Neural progenitor cell (in vitro differentiated cells): Measurements from ENCODE around the gene PROZ. TPM values are rescaled to one million over a fixed set of nuclear protein-coding genes. Genes with fewer than 3 reads are reported as not detected.
A peak's percentile ranks its signal among the peaks of the same experiment; 100 is the strongest.

ENCODE experiments used
- DNase-seq: peaks from one replicate; pipeline ENCODE4 v3.0.0-alpha.2; 2016; ENCODE audit warnings: low spot score
- H2AFZ ChIP-seq: fragments of 200-600 bp; sonication (generic); replicated peaks from 2 replicates; pipeline ENCODE4 v1.6.1; 2016; ENCODE audit warnings: antibody characterized with exemption
- H3F3A ChIP-seq: fragments of 200-600 bp; sonication (generic); 2 replicates; pipeline ENCODE4 v1.6.1; 2016; ENCODE audit warnings: antibody characterized with exemption, low read depth
- H3K27ac ChIP-seq: fragments of 200-600 bp; sonication (generic); 2 replicates; pipeline ENCODE4 v1.5.1; 2016; ENCODE audit warnings: mild to moderate bottlenecking
- H3K27me3 ChIP-seq: fragments of 200-600 bp; sonication (generic); 2 replicates; pipeline ENCODE4 v1.6.1; 2016; ENCODE audit warnings: mild to moderate bottlenecking, moderate library complexity
- H3K36me3 ChIP-seq: fragments of 200-600 bp; sonication (generic); 2 replicates; pipeline ENCODE4 v1.5.1; 2016
- H3K4me1 ChIP-seq: fragments of 200-600 bp; sonication (generic); 2 replicates; pipeline ENCODE4 v1.6.1; 2016; ENCODE audit warnings: mixed run types
- H3K4me2 ChIP-seq: fragments of 200-600 bp; sonication (generic); 2 replicates; pipeline ENCODE4 v1.6.1; 2016
- H3K4me3 ChIP-seq: fragments of 200-600 bp; sonication (generic); 2 replicates; pipeline ENCODE4 v1.5.1; 2016
- H3K79me2 ChIP-seq: fragments of 200-600 bp; sonication (generic); 2 replicates; pipeline ENCODE4 v1.6.1; 2016; ENCODE audit warnings: low read depth
- H3K9ac ChIP-seq: fragments of 200-600 bp; sonication (generic); 2 replicates; pipeline ENCODE4 v1.6.1; 2016
- H3K9me3 ChIP-seq: fragments of 200-600 bp; sonication (generic); 2 replicates; pipeline ENCODE4 v1.5.1; 2016; ENCODE audit warnings: low read depth
- H4K20me1 ChIP-seq: fragments of 200-600 bp; sonication (generic); 2 replicates; pipeline ENCODE4 v1.6.1; 2016; ENCODE audit warnings: low read depth
- H3K27ac Mint-ChIP-seq: 3 replicates; pipeline ENCODE4 v1.8.0; 2021; ENCODE audit warnings: mixed read lengths
- H3K27me3 Mint-ChIP-seq: 2 replicates; pipeline ENCODE4 v1.8.0; 2022; ENCODE audit warnings: low read depth, mild to moderate bottlenecking, inconsistent platforms, moderate library complexity, mixed read lengths; ENCODE audit not compliant: insufficient read depth
- H3K36me3 Mint-ChIP-seq: 3 replicates; pipeline ENCODE4 v1.8.0; 2021; ENCODE audit warnings: mixed read lengths
- H3K4me1 Mint-ChIP-seq: 3 replicates; pipeline ENCODE4 v1.8.0; 2021; ENCODE audit warnings: mixed read lengths
- H3K4me3 Mint-ChIP-seq: 3 replicates; pipeline ENCODE4 v1.8.0; 2021; ENCODE audit warnings: mild to moderate bottlenecking, moderate library complexity, mixed read lengths
- H3K9me3 Mint-ChIP-seq: 3 replicates; pipeline ENCODE4 v1.8.0; 2020; ENCODE audit warnings: mixed read lengths
- EZH2 ChIP-seq: fragments of 200-600 bp; sonication (generic); IDR thresholded peaks from 2 replicates; pipeline ENCODE4 v1.6.1; 2017; ENCODE audit warnings: antibody characterized with exemption, mild to moderate bottlenecking, moderate library complexity
- EZH2phosphoT487 ChIP-seq: fragments of 200-600 bp; sonication (generic); IDR thresholded peaks from 2 replicates; pipeline ENCODE4 v1.6.1; 2017; ENCODE audit warnings: antibody characterized with exemption
- total RNA-seq: library from RNA; depleted of rRNA; stranded (reverse); fragments of >200 nt; gene quantifications from 2 replicates; pipeline ENCODE4 v1.2.3, GENCODE V29; 2015; ENCODE audit warnings: low replicate concordance
- TF ChIP-seq, protein P1 (sequence below): fragments of 200-600 bp; sonication (generic); IDR thresholded peaks from 2 replicates; pipeline ENCODE4 v1.5.1; 2017; ENCODE audit warnings: antibody characterized with exemption, mild to moderate bottlenecking

PROZ gene
- total RNA-seq, 1 donor from 2014 or later: not detected

DNA sequence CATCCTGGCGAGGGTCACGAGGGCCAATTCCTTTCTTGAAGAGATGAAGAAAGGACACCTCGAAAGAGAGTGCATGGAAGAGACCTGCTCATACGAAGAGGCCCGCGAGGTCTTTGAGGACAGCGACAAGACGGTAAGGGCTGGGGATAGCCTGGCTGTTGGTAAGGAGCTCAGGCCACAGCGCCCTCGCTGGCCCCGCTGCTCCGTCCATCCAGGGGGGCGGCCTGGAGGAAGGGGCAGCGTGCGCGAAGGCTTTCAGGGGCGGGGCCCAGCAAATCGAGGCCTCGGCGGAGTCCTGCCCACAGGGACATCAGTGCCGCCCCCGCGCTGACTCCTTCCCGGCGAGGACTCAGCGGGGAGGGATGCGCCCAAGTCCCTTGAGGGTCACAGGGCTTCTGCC is 29.0 kb upstream of the PROZ start:
- Mint-ChIP-seq H3K4me3 (no peak overlapping the region), H3K27ac (no peak overlapping the region), H3K36me3 (no peaks in the 10 kb centered on the region), H3K27me3 (peaks cover 10% of the 10 kb centered on the region), H3K4me1 (no peaks in the 10 kb centered on the region), H3K9me3 (no peaks in the 10 kb centered on the region)
- no peak overlapping the region for H3K27ac ChIP-seq
- no peaks in the 10 kb centered on the region for H3K27me3 ChIP-seq
- H3K36me3 ChIP-seq: no peaks in the 10 kb centered on the region
- no peak overlapping the region for H3K4me3 ChIP-seq
- no peak for DNase-seq
- no peak overlapping the region for H3K4me2 ChIP-seq
- no peaks in the 10 kb centered on the region for H3K9me3 ChIP-seq
- no peaks in the 10 kb centered on the region for H3K79me2 ChIP-seq
- no peak overlapping the region for H2AFZ ChIP-seq
- TF ChIP-seq, protein P1, sequence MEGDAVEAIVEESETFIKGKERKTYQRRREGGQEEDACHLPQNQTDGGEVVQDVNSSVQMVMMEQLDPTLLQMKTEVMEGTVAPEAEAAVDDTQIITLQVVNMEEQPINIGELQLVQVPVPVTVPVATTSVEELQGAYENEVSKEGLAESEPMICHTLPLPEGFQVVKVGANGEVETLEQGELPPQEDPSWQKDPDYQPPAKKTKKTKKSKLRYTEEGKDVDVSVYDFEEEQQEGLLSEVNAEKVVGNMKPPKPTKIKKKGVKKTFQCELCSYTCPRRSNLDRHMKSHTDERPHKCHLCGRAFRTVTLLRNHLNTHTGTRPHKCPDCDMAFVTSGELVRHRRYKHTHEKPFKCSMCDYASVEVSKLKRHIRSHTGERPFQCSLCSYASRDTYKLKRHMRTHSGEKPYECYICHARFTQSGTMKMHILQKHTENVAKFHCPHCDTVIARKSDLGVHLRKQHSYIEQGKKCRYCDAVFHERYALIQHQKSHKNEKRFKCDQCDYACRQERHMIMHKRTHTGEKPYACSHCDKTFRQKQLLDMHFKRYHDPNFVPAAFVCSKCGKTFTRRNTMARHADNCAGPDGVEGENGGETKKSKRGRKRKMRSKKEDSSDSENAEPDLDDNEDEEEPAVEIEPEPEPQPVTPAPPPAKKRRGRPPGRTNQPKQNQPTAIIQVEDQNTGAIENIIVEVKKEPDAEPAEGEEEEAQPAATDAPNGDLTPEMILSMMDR: no peak
- TF ChIP-seq EZH2 (no peak), EZH2phosphoT487 (no peak)
- no peaks in the 10 kb centered on the region for H3F3A ChIP-seq
- H3K9ac ChIP-seq: no peak overlapping the region
- H4K20me1 ChIP-seq: no peaks in the 10 kb centered on the region
- H3K4me1 ChIP-seq: peaks cover 5% of the 10 kb centered on the region

DNA sequence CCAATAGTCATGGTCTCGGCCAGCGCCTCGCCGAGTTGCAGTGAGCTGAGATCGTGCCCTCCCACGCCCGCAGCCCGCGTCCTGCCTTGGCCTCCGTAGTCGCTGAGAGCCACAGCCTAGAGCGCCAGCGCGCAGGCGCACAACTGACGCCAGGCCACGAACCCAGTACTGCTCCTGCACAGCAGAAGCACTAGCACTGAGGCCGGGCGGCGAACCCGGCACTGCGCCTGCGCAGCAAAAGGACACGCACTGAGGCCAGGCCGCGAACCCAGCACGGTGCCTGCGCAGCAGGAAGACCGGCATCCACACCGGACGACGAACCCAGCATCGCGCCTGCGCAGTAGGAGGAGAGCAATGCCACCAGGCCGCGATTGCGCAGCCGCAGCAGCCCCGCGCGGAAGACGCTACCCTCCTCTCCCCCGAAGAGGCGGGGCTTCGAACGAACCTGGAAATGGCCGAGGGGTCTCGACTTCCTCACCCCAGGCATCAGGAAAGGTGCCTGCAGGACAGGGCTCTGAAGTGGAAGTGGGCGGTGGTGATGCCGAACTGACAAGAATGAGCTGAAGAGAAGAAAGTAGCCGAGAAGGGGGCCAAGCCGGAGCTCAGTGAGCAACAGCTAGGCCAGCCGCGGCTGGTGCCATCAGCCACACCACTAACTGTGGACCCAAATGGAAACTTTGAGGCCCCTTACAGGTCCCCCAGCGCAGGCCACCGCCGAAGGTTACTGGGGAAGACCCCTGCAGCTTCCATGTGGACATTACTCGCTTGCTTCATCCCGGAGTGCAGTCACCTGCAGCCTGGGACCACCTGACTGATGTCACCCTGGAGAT is 28.3 kb upstream of the PROZ start:
- H3F3A ChIP-seq: peaks cover 4% of the 10 kb centered on the region
- TF ChIP-seq, protein P1: no peak
- no peak for TF ChIP-seq EZH2phosphoT487
- H3K4me2 ChIP-seq: no peak overlapping the region
- no peaks in the 10 kb centered on the region for H3K4me1 Mint-ChIP-seq
- H3K36me3 ChIP-seq: no peaks in the 10 kb centered on the region
- no peaks in the 10 kb centered on the region for H3K9me3 ChIP-seq
- no peak overlapping the region for H3K27ac ChIP-seq
- no peak for DNase-seq
- H3K4me1 ChIP-seq: peaks cover 5% of the 10 kb centered on the region
- H3K79me2 ChIP-seq: no peaks in the 10 kb centered on the region
- no peak overlapping the region for H3K4me3 Mint-ChIP-seq
- no peak overlapping the region for H3K9ac ChIP-seq
- H3K27me3 Mint-ChIP-seq: peaks cover 10% of the 10 kb centered on the region
- no peaks in the 10 kb centered on the region for H3K27me3 ChIP-seq
- H3K9me3 Mint-ChIP-seq: no peaks in the 10 kb centered on the region
- H3K4me3 ChIP-seq: no peak overlapping the region
- H3K27ac Mint-ChIP-seq: no peak overlapping the region
- no peak overlapping the region for H2AFZ ChIP-seq
- H3K36me3 Mint-ChIP-seq: no peaks in the 10 kb centered on the region
- no peaks in the 10 kb centered on the region for H4K20me1 ChIP-seq

DNA sequence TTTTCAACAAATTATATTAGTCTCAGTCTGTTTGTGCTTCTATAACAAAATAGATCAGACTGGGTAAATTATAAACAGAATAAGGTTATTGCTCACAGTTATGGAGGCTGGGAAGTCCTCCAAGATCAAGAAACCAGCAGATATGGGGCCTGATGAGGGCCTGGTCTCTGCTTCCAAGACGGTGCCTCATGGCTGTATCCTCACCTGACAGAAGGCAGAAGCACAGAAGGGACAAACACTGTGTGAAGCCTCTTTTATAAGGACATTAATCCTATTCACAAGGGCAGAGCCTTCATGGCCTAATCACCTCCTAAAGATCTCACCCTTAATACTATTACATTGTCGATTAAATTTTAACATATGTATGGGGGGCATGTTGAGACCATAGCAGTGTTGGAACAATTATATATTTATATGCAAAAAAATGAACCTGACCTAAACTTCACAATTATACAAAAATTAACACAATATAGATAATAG is 23.1 kb upstream of the PROZ start:
- Histone ChIP-seq H3K27ac (no peak overlapping the region), H3K4me2 (peak overlapping the region; percentile 4), H3K9me3 (no peaks in the 10 kb centered on the region), H4K20me1 (no peaks in the 10 kb centered on the region), H3K4me1 (peaks cover 23% of the 10 kb centered on the region), H3K79me2 (no peaks in the 10 kb centered on the region), H3K9ac (no peak overlapping the region), H3K36me3 (no peaks in the 10 kb centered on the region), H2AFZ (no peak overlapping the region), H3F3A (peaks cover 33% of the 10 kb centered on the region), H3K4me3 (no peak overlapping the region), H3K27me3 (no peaks in the 10 kb centered on the region)
- no peak for DNase-seq
- Mint-ChIP-seq H3K27me3 (no peaks in the 10 kb centered on the region), H3K4me3 (no peak overlapping the region), H3K4me1 (peaks cover 4% of the 10 kb centered on the region), H3K27ac (no peak overlapping the region), H3K36me3 (no peaks in the 10 kb centered on the region), H3K9me3 (no peaks in the 10 kb centered on the region)
- TF ChIP-seq EZH2: no peak
- TF ChIP-seq, protein P1: no peak
- no peak for TF ChIP-seq EZH2phosphoT487
